HEK293 (cell line): ENCODE data around the gene NEMP2.

Experiments used
- CTCF ChIA-PET: fragments of 350-600 bp; formaldehyde crosslinking; extraction: SDS; loops from one replicate; lab custom pipeline; 2021; ENCODE audit warnings: antibody characterized with exemption; lab: Yijun Ruan, JAX
- POLR2A ChIA-PET: fragments of 300-600 bp; formaldehyde crosslinking; extraction: SDS; loops from one replicate; lab custom pipeline; 2020; ENCODE audit warnings: antibody characterized with exemption, inconsistent platforms; lab: Yijun Ruan, JAX
- H3K27ac ChIP-seq: fragments of 200-500 bp; sonication (Bioruptor generic); 2 replicates; pipeline ENCODE4 v1.5.1; 2014; ENCODE audit warnings: low read depth, low read length, control low read depth, inconsistent platforms; ENCODE audit errors: extremely low read depth
- H3K36me3 ChIP-seq, 2 experiments: fragments of 200-500 bp in 1 of 2; sonication (Bioruptor generic) in 1 of 2; 1 replicate in 1 of 2; 2 replicates in 1 of 2; pipeline ENCODE4 v1.5.1; 2014 to 2017; ENCODE audit warnings: inconsistent platforms in 2 of 2, low read length in 2 of 2; ENCODE audit not compliant: control insufficient read depth in 2 of 2, insufficient read depth in 1 of 2
- H3K4me1 ChIP-seq: fragments of 200-500 bp; sonication (Bioruptor generic); 2 replicates; pipeline ENCODE4 v1.5.1; 2014; ENCODE audit warnings: mild to moderate bottlenecking, low read length, inconsistent platforms; ENCODE audit not compliant: control insufficient read depth, insufficient read depth
- H3K4me3 ChIP-seq: 2 replicates; pipeline ENCODE4 v1.5.1; 2011; ENCODE audit warnings: low read depth, mild to moderate bottlenecking, control low read depth, low read length, moderate library complexity
- H3K9me3 ChIP-seq: fragments of 200-500 bp; sonication (Bioruptor generic); 2 replicates; pipeline ENCODE4 v1.5.1; 2014; ENCODE audit warnings: low read depth, low read length, inconsistent platforms; ENCODE audit not compliant: control insufficient read depth, insufficient read depth
- EGR2 ChIP-seq: fragments of 450-650 bp; formaldehyde crosslinking; IDR thresholded peaks from 2 replicates; pipeline ENCODE4 v1.5.1; 2016; ENCODE audit warnings: low read depth, missing biosample characterization, missing genetic modification characterization
- PBX3 ChIP-seq: sonication (generic); formaldehyde crosslinking; IDR thresholded peaks from 2 replicates; pipeline ENCODE4 v1.8.1; 2022; ENCODE audit warnings: mild to moderate bottlenecking, moderate library complexity, missing genetic modification reagents
- PRDM6 ChIP-seq: fragments of 450-650 bp; formaldehyde crosslinking; IDR thresholded peaks from 2 replicates; pipeline ENCODE4 v1.5.1; 2017; ENCODE audit warnings: missing biosample characterization, missing genetic modification characterization
- SCRT1 ChIP-seq: fragments of 450-650 bp; formaldehyde crosslinking; IDR thresholded peaks from 2 replicates; pipeline ENCODE4 v1.5.1; 2016; ENCODE audit warnings: missing biosample characterization, missing genetic modification characterization, borderline replicate concordance
- SETDB1 ChIP-seq: IDR thresholded peaks from one replicate; pipeline ENCODE4 v1.6.1; 2017; ENCODE audit warnings: mild to moderate bottlenecking, low read length, moderate library complexity, mixed read lengths; ENCODE audit not compliant: insufficient read length
- YY2 ChIP-seq: fragments of 450-650 bp; formaldehyde crosslinking; IDR thresholded peaks from 2 replicates; pipeline ENCODE4 v1.5.1; 2016; ENCODE audit warnings: missing biosample characterization, missing genetic modification characterization
- ZBTB6 ChIP-seq: fragments of 450-650 bp; formaldehyde crosslinking; IDR thresholded peaks from 2 replicates; pipeline ENCODE4 v1.5.1; 2017; ENCODE audit warnings: missing biosample characterization, missing genetic modification characterization
- ZEB2 ChIP-seq: fragments of 450-650 bp; formaldehyde crosslinking; IDR thresholded peaks from 2 replicates; pipeline ENCODE4 v1.5.1; 2016; ENCODE audit warnings: missing biosample characterization, missing genetic modification characterization
- ZNF175 ChIP-seq: fragments of 450-650 bp; formaldehyde crosslinking; IDR thresholded peaks from 2 replicates; pipeline ENCODE4 v1.5.1; 2016; ENCODE audit warnings: missing biosample characterization, missing genetic modification characterization
- ZNF23 ChIP-seq: fragments of 450-650 bp; formaldehyde crosslinking; IDR thresholded peaks from 2 replicates; pipeline ENCODE4 v1.5.1; 2016; ENCODE audit warnings: missing biosample characterization, missing genetic modification characterization, borderline replicate concordance
- ZNF26 ChIP-seq: fragments of 450-650 bp; formaldehyde crosslinking; IDR thresholded peaks from 2 replicates; pipeline ENCODE4 v1.5.1; 2016; ENCODE audit warnings: missing biosample characterization, missing genetic modification characterization
- ZNF280C ChIP-seq: fragments of 450-650 bp; formaldehyde crosslinking; IDR thresholded peaks from 2 replicates; pipeline ENCODE4 v1.5.1; 2016; ENCODE audit warnings: missing biosample characterization, missing genetic modification characterization
- ZNF324 ChIP-seq: fragments of 450-650 bp; formaldehyde crosslinking; IDR thresholded peaks from 2 replicates; pipeline ENCODE4 v1.5.1; 2016; ENCODE audit warnings: missing biosample characterization, missing genetic modification characterization
- ZNF335 ChIP-seq: fragments of 450-650 bp; formaldehyde crosslinking; conservative IDR thresholded peaks from 2 replicates; pipeline ENCODE4 v1.5.1; 2016; ENCODE audit warnings: missing biosample characterization, missing genetic modification characterization
- ZNF394 ChIP-seq: fragments of 450-650 bp; formaldehyde crosslinking; IDR thresholded peaks from 2 replicates; pipeline ENCODE4 v1.5.1; 2016; ENCODE audit warnings: missing biosample characterization, missing genetic modification characterization, mild to moderate bottlenecking, moderate library complexity, borderline replicate concordance
- ZNF473 ChIP-seq: fragments of 450-650 bp; formaldehyde crosslinking; IDR thresholded peaks from 2 replicates; pipeline ENCODE4 v1.5.1; 2017; ENCODE audit warnings: missing biosample characterization, missing genetic modification characterization
- ZNF48 ChIP-seq: fragments of 450-650 bp; formaldehyde crosslinking; IDR thresholded peaks from 2 replicates; pipeline ENCODE4 v1.5.1; 2016; ENCODE audit warnings: missing biosample characterization, missing genetic modification characterization
- ZNF747 ChIP-seq: fragments of 450-650 bp; formaldehyde crosslinking; IDR thresholded peaks from 2 replicates; pipeline ENCODE4 v1.5.1; 2016; ENCODE audit warnings: missing biosample characterization, missing genetic modification characterization
- ZNF768 ChIP-seq: fragments of 450-650 bp; formaldehyde crosslinking; IDR thresholded peaks from 2 replicates; pipeline ENCODE4 v1.5.1; 2018; ENCODE audit warnings: missing biosample characterization, mild to moderate bottlenecking, missing genetic modification characterization
- ZNF792 ChIP-seq: fragments of 450-650 bp; formaldehyde crosslinking; IDR thresholded peaks from 2 replicates; pipeline ENCODE4 v1.5.1; 2016; ENCODE audit warnings: missing biosample characterization, missing genetic modification characterization

NEMP2 gene

GRCh38 chr2:190465060-190465459 is 69.5 kb downstream of the NEMP2 start:
- no peak overlapping the region for H3K4me3 ChIP-seq
- H3K27ac ChIP-seq = no peak overlapping the region
- peaks cover 29% of the 10 kb centered on the region for H3K4me1 ChIP-seq
- no peaks in the 10 kb centered on the region for H3K36me3 ChIP-seq
- POLR2A ChIA-PET = no interaction called here
- H3K9me3 ChIP-seq = no peaks in the 10 kb centered on the region
- TF ChIP-seq PRDM6 (tag by site-specific recombination) = 0 out of 2 replicates have a peak, but pooled peaks have one; percentile 12
- TF ChIP-seq ZNF48 = no peak
- CTCF ChIA-PET = no interaction called here

GRCh38 chr2:190462611-190463010 is 71.9 kb downstream of the NEMP2 start:
- no peak overlapping the region for H3K4me3 ChIP-seq
- TF ChIP-seq ZNF394 (tag by site-specific recombination) (no peak), SETDB1 (no peak), YY2 (tag by site-specific recombination) (no peak), ZNF473 (tag by site-specific recombination) (no peak), ZNF26 (no peak), PBX3 (CRISPR knock-in tag) (no peak), ZNF792 (tag by site-specific recombination) (no peak), ZNF747 (tag by site-specific recombination) (no peak), SCRT1 (no peak), ZNF324 (tag by site-specific recombination) (no peak), ZNF175 (tag by site-specific recombination) (no peak), ZBTB6 (tag by site-specific recombination) (no peak), ZEB2 (no peak), ZNF768 (tag by site-specific recombination) (no peak), ZNF335 (no peak), EGR2 (tag by site-specific recombination) (no peak)
- H3K27ac ChIP-seq = no peak overlapping the region
- H3K4me1 ChIP-seq = peaks cover 15% of the 10 kb centered on the region
- H3K36me3 ChIP-seq = no peaks in the 10 kb centered on the region
- ChIA-PET CTCF (no interaction called here), POLR2A (no interaction called here)
- H3K9me3 ChIP-seq = no peaks in the 10 kb centered on the region

GRCh38 chr2:190462181-190462580 is 72.3 kb downstream of the NEMP2 start:
- CTCF ChIA-PET = no interaction called here
- no peak overlapping the region for H3K27ac ChIP-seq
- H3K36me3 ChIP-seq = no peaks in the 10 kb centered on the region
- H3K9me3 ChIP-seq = no peaks in the 10 kb centered on the region
- POLR2A ChIA-PET = no interaction called here
- peaks cover 11% of the 10 kb centered on the region for H3K4me1 ChIP-seq
- no peak for TF ChIP-seq ZNF23 (tag by site-specific recombination)
- TF ChIP-seq ZNF280C (tag by site-specific recombination) = no peak
- no peak overlapping the region for H3K4me3 ChIP-seq
